NCI-H1930 (cell line): Measurements from ENCODE around the gene PABPN1L.

Experiments used
- DNase-seq, 2 experiments: peaks; one replicate each; lab custom pipeline; 2025; lab: John Stamatoyannopoulos, UW

The PABPN1L gene

DNA sequence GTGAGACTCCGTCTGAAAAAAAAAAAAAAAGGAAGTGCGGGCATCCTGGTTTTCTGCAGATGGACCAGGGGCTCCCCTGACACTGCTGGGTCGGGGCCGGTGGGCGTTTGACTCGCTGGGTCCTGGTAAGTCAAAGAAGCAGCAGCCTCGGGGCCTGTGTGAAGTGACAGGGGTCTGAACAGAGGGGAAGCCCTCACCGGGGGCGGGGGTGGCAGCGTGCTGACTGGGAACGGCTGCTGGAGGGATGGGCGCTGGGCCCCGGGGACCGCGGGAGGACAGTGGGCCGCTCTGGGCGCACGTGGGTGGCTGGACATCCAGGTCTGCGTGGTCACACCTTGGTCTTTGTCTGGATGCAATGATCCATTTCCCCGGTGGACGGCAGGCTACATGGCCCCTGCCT, 17.9 kb downstream of the PABPN1L start:
- DNase-seq = no peak

DNA sequence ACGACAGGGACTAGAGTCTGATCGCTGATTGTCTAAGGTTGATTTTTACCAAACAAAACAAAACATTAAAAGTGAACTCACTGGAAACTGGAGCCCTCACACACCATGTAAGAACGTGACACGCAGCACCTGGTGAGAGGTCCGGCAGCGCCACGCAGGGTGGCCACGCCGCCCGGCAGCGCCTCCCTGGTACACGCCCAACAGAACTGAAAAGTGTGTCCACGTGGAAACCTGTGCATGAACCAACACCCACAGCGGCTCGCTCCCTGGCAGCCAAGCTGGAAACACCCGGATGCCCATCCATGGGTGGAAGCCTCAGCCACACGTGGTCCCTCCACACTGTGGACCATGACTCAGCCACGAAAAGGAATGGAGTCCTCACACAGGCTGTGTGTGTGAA, 18.8 kb downstream of the PABPN1L start:
- no peak for DNase-seq

DNA sequence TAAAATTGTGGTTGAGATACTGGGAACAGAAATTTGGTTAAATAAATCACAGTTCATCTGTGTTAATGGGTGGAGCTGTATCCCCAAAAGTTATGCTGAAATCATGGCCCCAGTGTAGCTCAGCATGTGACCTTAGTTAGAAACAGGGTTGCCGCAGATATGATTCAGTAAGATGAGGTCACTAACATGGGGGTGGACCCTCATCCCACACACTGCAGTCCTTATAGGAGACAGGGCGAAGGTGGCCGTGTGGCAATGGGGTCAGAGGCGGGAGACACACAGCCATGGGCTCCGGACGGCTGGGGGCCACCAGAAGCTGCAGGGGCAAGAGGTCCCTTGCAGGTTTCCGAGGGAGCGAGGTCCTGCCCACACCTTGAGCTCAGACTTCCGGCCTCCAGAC, 20.4 kb downstream of the PABPN1L start:
- no peak for DNase-seq

DNA sequence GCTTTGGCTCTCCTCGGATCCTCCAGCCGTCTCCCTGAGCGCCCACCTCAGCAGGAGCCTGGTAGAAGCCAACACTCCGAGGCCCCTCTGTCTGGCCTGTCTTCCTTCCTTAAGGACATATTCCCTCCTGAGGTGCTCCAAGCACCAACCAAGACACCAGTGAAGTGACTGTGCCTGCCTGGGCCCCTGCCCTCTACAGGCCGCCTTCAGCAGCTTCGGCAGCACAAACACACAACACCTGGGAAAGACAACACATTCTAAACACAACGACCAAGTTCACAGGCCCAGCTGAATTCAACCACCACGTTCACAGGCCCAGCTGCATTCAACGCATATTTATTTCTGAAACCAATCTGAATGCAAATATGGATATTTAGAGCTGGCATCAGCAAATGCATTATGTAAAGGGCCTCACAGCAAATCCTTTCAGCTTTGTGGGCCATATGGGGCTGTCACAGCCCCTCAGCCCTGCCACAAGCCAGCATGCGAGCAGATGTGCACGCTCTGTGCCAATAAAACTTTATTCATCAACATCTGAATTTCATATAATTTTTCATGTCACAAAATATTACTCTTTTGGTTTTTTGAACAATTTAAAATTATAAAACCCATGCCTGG, 21.9 kb downstream of the PABPN1L start:
- DNase-seq = no peak

DNA sequence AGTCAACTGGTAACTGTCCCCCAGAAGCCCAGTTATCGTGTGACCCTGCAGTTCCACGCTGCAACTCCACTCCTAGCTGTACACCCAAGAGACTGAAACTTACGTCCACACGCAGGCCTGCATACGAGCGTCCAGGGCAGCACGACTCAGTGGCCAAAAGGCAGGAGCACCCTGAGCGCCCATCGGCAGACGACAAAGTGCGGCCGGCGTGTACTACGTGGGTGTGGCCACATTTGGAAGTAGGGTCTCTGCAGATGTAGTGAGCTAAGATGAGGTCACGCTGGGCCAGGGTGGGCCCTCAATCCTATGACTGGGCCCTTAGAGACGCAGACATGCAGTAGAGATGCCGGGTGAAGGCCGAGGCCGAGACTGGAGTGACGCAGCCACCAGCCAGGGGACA, 23.2 kb downstream of the PABPN1L start:
- no peak for DNase-seq

DNA sequence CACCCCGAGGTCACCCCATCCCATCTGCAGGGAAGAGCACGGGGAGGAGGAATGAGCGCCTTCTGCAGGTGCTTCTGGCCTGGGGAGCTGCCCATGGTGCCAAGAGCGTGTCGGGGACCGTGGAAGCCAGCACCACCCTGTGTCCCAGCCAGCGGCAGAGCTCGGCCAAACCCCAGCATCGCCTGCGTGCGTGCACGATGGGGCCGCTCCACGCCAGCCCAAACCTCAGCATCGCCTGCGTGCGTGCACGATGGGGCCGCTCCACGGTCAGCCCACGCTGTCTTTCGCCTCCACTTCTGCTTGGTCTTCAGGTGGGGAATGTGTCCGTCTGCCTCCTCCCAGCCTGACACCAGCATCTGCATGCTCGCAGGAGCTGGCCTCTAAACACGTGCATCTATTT, 23.7 kb downstream of the PABPN1L start:
- DNase-seq = no peak

DNA sequence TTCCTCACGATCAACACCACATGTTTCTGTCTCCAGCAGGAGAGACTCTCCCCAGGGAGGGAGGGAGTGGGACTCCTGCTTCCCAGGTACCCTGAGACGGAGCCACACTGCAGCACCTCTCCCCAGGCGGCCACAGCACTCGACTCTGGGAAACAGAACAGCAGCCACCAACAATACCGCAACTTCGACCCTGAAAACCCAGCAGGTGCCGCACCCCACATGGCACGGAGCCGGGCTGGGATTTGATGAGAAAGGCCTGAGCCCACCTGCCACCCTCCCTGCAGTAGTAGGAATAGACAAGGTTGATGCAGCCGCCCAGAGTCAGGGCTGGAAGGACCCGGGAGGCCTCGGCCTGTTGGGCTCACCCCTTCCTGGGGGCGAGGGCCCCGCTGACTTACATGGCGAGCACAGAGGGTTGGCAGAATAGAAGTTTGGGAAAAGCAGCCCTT, 24.1 kb downstream of the PABPN1L start:
- no peak for DNase-seq

DNA sequence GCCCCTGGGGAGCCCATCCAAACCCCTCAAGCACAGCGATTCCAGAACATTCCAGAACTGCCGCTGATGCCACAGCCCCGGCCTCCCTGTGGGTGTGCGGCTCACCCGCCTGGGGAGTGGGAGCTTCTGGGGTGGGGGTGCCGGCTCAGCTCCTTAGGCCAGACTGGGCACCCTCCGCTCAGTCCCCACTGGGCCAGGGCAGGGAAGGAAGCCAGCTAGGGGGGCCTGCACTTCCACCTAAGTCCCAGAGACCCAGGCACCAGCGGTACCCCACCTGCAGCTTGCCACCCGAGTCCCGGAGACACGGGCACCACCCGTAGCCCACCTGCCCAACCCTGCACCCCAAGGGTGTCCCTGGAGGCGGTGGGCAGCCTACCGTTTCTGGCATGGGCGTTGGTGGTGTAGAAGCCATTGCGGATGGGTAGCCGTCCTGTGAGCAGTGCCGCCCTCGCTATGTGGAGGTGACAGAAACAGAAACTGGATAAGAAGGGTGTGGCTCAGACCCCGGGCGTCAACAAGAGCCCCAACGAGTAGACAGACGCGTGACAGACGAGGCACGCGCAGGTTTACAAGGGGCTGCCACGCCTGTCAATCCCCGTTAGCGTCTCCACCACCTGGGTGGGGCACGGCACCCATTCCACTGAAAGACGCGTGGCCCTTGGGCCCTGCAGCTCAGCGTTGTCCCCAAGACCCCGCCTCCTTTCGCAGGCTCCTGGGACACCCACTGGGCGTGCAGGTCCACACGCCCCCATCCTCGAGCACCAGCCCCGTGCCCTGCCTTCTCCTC, 24.7 kb downstream of the PABPN1L start:
- DNase-seq = no peak

DNA sequence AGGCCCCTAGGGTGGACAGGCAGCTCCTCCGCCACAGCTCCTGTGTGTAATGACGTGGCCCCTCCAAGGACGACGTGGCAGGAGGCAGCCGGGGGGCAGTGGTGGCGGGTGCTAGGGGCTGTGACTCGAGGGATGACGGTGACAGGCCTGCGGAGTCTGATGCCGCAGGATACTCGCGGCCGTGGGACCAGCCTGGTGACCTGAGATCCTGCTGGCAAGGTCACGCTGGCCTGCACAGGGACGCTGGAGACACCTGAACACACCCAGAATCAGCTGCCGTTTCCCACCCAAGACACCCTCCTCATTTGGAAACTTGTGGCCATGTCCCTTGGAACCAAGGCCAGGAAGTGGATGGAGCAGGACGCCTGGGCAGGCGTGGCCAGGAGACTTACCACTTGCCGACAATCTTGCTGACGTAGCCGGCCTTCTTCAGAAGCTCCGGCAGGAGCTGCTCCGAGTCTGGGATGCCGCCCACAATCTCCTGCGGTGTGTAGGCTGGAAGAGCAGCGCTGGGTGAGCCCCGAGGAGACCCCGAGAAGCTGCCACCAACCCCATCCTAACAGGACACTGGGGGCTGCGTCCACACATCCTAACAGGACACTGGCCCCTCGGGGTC, 25.8 kb downstream of the PABPN1L start:
- DNase-seq = no peak

DNA sequence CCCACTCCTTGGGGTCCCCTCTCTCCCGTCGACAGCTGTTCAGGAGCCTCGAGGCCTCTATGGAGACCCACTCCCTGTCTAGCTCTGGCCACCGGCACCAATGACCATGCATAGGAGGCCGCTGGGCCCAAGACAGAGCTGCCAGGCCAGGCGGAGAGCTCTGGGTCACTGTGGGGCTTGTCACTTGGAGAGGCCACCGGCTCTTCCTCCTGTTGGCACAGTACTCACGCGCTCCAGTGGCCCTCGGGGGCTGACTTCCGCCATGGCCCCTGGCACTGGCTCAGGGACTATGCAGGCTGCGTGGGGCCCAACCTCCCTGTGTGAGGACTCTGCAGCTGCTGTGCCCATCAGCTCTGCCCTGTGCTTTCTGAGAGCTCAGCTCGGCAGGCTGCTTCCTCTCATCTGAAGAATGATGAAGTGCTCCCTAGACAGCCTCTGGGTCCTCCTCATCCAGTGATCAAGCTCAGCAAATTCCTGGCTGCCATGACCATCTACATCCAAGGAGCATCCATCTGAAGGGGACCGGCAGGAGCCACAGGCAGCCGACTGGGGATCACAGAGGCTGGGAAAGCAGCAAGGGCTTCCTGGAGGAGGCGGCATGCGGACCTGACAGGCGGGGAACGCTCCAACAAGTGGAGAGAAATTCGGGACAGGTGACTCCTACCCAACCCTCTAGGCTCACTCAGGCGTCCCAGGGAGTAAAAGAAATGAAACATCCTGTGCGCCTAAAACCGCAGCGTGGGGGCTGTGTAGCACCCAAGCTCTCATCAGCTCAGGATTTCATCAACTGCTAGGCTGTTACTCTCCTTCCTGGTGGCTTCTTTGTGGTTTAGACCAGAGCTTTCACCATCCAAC, 26.5 kb downstream of the PABPN1L start:
- DNase-seq = no peak

DNA sequence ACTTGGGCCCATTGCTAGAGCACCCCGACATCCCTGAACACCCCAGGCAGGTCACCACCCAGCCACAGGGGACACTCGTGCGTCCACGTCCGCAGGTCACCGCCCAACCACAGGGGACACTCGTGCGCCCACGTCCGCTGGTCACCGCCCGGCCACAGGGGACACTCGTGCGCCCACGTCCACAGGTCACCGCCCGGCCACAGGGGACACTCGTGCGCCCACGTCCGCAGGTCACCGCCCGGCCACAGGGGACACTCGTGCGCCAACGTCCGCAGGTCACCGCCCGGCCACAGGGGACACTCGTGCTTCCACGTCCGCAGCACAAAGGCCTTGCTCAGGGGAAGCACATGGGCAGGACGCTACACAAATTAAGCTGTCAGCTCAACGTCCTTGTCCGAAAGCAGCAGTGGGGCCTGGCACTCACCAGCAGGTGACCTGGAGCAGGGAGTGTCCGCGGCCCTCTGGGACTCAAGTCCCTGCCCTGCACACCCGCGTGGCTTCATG, 27.4 kb downstream of the PABPN1L start:
- no peak for DNase-seq

DNA sequence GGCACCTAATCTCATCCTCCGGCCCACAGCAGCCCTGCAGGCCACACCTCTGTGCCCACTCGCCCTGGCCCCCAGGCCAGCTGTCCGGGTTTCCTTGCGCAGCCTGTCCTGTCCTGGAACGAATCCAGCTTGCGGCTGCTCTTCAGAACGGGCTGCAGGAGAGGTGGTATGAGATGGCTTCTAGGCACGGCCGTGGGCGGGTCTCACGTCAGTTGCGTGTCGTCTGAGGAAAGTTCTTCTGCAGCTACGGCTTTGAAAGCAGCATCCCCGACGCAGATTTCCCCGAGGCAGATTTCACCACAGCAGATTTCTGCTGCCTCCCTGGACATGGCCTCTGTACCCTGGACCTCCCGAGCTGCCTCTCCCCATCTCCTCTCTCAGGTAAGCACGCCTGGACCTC, 27.9 kb downstream of the PABPN1L start:
- no peak for DNase-seq

DNA sequence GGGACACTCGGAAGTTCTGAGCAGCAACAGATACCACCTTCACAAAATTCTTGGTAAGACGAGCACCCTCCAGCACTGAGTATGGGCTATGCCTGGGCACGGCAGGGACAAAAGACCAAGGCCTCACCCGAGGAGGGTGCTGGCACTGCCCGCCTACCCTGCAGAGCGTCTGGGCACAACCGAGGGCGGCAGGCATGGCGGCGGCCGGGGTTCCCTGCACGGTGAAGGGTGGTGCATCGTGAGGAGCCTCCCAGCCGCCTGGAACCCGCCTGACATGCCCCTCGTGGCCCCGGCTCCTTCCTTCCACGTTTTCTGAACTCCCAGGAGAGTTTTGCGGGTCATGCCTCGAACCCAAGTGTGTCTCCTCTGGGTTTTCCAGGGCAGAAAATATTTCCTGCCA, 28.7 kb downstream of the PABPN1L start:
- DNase-seq = no peak

DNA sequence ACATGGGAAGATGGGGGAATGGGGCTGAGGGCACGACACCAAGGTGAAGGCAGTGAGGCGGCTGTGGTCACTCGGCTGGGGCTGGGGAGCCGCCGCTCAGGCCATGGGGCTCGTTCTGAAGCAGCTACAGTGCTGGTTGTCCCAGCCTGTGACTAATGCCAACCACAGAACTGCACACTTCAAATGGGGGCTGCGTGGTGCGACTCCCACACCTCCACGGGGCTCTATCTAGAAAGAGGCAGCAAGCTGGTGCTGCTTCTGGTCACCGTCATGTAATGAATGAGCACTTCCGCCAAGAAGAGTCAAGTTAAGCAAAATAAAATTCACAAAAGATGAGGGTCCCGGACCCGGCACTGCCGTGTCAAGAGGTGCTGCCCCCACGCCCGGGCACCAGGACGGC, 29.7 kb downstream of the PABPN1L start:
- DNase-seq = no peak

DNA sequence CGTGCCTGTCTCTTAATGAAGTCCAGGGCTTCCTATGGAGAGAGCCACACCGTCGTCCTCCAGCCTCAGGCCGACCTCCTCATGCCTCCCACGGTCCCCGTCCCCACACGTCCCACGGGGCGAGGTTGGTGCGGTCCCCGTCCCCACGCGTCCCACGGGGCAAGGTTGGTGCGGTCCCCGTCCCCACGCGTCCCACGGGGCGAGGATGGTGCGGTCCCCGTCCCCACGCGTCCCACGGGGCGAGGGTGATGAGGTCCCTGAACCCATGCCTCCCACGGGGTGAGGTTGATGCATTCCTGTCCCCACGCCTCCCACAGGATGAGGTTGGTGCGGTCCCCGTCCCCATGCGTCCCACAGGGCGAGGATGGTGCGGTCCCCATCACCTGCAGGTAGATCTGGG, 30.6 kb downstream of the PABPN1L start:
- no peak for DNase-seq

DNA sequence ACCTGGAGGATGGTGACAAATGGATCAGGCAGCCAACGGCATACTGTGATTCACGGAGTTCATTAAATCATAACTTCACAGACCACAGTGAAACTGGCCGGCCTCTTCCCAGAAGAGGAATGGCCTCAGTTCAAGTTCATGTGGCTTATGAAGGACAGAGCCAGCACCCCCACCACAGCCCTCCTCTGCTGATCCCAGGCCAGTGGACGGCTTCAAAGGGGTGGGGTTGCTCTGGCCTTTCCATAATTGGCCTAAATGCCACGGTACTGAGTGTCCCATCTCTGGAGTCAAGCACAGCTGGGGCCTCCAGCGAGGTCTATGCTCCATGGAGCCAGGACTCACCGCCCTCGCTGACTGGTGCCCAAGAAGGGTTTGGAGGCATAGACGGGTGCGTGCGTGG, 31.1 kb downstream of the PABPN1L start:
- DNase-seq = no peak

DNA sequence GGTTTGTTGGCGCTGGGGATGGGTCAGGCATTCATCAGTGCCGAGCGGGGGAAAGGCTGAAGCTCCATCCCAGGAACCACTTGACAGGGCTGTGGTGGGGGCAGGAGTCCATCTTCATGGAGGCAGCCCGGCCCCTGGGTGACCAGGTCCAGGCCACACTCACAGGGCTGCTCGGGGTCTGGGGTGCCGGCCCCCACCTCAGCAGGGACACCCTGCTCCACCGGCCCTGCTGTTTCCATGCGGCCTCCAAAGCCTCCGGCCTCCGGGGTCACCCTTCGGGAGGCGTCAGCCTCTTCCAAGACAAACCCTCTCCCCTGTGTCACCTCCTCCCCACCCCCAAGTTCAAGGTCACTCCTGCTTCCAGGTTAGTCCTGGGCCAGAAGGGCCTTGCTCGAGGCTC, 31.8 kb downstream of the PABPN1L start:
- no peak for DNase-seq

DNA sequence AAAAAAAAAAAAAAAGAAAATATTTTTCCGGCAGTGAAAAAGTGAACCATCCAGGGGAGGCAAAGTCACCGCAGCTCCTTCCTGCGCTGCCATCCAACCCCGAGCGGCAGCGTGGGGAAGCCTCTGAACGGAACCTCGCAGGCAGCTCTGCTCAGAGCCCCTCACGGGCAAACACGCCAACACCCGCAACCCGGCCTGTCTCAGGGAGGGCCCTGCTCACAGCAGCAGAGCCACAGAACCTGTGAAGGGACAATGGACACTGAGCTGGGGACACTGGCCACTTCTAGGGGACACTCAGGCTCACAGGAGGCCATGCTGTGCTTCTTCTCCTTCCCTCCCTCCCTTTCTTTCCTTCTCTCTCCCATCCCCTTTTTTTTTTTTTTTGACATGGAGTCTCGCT, 33.4 kb downstream of the PABPN1L start:
- DNase-seq = no peak

DNA sequence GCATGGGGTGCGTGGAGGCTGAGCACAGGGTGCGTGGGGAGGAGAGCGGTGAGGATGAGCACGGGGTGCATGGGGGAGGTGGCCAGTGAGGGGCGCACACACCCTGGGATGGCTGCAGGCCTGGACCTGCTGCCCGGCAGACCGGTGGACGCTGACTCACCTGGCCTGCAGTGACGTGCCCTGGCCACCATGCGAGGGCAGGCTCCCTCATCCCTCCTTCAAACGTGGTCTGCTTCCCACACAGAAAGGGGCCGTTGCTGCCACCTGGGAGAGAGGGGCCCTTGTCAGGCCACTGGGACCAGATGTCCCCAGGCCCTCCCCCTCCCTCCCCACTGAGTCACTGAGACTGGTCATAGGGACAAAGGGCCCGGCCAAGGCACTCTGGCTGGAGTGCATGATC, 34.6 kb downstream of the PABPN1L start:
- DNase-seq = no peak

DNA sequence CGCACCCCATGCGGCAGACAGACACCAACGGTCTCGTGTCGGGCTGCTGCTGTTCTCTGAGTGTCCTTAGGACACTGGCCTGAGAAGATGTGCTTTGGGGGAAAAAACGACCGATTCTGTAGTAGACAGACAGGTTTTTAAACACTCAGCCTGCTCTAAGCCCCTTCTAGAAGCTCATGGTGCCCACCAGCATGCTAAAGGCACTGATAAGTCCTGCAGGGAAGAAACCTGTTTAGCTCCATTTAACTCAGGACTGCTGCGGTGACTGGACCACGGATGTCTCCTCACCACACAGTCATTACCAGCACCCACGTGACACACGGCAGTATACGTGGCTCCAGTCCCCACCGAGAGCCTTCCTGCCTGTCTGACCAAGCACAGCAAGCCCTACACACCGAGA, 35.7 kb downstream of the PABPN1L start:
- DNase-seq = no peak

DNA sequence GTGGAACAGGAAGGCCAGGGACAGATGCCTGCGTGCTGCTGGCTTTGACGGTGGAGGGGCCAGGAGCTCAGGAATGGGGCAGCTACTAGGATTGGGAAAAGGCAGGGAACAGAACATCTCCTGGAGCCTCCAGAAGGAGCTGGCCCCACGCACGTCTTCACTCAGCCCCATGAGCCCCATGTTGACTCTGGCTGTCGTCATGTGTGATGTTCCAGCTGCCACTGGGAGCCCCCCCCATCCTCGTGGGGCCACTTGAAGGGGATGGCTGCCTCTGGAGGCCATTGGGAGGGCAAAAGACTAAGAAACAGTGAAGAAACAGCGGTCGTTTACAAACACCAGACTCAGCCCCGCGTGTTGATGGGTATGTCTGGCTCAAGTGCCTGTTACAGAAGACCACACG, 36.2 kb downstream of the PABPN1L start:
- no peak for DNase-seq

DNA sequence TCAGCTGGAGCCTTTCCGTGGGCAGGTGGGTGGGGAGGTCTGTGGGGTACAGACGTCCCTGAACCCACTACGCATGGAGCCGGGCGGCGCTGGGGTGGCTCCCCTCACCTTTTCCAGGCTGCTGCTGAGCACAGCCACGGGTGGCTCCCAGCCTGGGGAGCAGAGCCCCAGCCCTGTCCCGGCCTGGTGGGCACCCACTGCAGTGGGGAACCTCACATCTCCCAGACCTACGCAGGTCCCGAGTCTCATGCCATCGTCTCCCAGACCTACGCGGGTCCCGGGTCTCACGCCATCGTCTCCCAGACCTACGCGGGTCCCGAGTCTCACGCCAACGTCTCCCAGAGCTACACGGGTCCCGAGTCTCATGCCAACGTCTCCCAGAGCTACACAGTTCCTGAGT, 37.7 kb downstream of the PABPN1L start:
- DNase-seq = no peak
